Hepatic stellate cell (primary cell): ENCODE measurements around the gene ECE1.

Source experiments
- DNase-seq: peaks from one replicate; pipeline ENCODE4 v3.0.0; 2011; ENCODE audit warnings: low spot score

ECE1 gene

DNA sequence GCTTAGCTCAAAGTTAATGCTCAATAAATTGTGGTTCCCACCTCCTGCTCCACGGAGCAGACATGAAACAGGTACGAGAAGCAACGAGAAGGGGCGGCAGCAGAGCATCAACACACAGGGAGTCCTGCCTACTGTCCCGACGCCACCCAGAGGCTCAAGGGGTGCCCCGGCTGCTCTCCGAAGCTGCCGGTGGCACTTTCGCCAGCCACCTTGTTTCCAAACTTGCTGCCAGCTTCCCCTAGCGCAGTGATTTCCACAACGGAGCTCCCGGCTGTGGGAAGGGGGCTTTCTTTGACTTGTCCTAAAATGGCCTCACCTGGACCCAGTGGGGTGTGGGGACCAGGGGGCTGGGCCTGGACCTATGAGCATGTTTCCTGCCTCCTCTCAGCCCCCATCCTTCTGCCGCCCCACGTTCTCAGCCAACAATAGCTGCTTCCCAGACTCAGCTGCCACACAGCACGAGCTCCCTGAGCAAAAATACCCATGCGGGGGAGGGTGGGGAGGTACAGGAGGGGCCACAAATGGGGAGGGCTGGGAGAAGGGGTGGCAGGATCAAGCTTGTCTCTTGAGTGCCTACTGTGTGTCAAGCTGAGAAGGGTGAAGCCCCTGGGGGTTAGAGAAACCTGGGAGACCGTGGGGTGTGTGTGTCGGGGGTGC, 35.6 kb upstream of the ECE1 start:
- no peak for DNase-seq

- no peak for DNase-seq
Observed at GRCh38 chr1:21325231-21325718, 35.0 kb upstream of the ECE1 start.

DNA sequence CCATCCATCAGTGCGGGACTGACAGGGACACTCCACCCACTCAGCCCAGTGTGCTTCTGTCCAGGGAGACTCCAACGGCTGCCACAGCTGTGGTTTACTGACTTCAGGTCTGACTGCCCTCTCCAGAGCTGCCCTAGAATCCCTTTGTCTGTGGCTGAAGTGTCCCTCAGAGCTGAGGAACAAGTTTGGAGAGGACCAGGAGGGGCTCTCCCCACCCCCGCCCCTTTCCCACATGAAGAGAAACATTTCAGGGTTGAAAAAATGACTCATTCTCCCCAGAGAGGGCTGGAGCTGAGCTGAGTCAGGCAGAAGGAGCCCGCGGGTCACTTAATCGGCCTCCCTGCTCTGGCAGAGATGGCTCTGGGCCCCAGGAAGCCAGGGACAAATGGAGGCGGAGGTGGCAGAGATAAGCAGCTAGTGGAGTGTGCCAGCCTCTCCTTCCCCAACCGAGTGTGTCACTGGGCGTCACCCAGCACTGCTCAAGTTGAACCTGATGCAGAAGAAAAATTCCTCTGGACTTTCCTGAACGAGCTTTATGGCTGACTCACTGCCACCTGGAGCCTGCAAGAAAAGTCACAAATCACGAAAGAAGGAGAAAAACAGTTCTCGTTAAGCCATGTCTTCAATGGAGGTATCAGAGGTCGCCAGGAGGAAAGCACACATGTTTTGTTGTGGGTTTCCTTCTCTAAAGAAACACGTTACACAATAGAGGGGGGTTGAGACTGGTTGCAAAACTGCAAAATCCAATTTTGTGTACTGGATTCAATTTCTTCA, 34.3 kb upstream of the ECE1 start:
- peak; percentile 90 for DNase-seq

- DNase-seq = no peak
Observed at GRCh38 chr1:21323091-21323490, 32.8 kb upstream of the ECE1 start.

DNA sequence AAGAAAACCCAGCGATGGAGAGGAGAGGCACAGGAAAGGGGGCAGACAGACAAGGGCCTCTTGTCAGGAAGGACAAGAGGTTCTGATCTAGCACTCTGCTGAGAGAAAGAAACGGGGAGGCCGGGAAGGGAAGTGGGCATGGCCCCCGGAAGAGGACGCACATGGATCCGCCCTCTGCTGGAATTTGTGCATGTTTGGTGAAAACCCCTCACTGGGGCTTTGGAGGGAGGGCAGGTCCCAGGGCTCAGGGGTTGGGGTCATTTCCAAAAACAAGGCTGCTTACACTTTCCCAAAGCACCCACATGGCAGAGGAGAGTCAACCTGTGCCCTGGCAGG, 32.4 kb upstream of the ECE1 start:
- DNase-seq = no peak

GRCh38 chr1:21321963-21322680, 31.9 kb upstream of the ECE1 start:
- no peak for DNase-seq

GRCh38 chr1:21320410-21321108, 30.3 kb upstream of the ECE1 start:
- no peak for DNase-seq

- no peak for DNase-seq
Observed at GRCh38 chr1:21319447-21320407, 29.5 kb upstream of the ECE1 start.

- peak; percentile 85 for DNase-seq
Observed at GRCh38 chr1:21318714-21319159, 28.5 kb upstream of the ECE1 start.

GRCh38 chr1:21318057-21318713, 27.9 kb upstream of the ECE1 start:
- DNase-seq = no peak

- no peak for DNase-seq
Observed at GRCh38 chr1:21317690-21318043, 27.4 kb upstream of the ECE1 start.

DNA sequence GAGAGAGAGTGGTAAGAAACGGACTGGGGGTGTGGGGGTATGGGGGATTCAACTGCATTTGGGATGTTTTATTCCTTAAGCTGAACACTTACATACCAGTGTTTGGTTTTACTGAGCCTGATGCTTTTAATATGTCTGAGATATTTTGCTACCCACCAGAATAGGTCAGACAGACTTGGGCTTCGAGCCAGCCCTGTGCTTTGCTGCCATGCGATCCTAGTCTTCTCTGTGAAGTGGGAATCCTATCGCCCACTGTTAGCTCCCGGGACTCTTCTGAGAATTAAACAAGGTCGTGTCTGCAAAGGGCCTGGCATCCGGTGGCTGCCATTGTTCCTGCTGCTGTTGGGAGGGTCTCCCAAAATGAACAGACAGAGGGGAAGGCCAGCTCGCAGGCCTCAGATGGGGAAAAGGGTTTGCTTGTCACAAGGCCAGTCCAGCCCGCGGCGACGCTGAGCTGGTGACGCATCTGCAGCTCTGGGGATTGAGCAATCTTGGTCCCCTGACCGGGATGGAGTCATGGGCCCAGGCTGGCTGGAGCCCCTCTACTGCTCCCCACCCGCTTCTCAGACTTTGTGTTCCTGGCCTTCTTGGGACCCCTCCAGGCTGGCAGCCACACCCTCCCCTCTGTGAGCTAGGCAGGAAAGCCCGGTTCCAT, 26.9 kb upstream of the ECE1 start:
- peak; percentile 88 for DNase-seq

DNA sequence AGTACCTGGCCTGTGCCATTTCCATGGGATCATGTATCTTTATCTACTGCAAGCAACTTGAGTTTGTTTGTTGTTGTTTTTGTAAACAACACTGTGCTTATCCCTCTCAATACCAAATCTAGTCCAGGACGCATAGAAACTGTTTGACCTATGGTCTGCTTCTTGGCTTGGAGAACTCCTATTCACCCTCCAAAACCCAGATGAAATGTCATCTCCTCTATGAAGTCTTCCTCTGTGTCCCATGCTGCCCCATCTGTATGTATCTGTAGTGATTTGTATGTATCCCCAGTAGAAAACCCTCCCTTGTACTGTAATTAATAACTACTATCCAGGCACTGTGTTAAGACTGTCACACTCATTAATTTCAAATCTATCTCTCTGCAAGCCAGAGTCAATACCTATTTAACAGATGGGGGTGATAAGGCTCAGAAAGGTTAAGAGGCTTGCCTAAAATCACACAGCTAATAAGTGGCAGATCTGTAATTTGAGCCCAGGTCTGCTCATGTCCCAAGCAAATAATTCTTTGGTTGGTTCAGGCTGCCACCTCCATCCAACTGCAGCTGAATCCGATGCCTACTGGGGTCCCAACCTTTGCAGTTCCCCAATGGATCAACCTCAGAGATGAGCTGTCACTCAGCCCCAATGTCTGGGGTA, 24.6 kb upstream of the ECE1 start:
- no peak for DNase-seq

DNA sequence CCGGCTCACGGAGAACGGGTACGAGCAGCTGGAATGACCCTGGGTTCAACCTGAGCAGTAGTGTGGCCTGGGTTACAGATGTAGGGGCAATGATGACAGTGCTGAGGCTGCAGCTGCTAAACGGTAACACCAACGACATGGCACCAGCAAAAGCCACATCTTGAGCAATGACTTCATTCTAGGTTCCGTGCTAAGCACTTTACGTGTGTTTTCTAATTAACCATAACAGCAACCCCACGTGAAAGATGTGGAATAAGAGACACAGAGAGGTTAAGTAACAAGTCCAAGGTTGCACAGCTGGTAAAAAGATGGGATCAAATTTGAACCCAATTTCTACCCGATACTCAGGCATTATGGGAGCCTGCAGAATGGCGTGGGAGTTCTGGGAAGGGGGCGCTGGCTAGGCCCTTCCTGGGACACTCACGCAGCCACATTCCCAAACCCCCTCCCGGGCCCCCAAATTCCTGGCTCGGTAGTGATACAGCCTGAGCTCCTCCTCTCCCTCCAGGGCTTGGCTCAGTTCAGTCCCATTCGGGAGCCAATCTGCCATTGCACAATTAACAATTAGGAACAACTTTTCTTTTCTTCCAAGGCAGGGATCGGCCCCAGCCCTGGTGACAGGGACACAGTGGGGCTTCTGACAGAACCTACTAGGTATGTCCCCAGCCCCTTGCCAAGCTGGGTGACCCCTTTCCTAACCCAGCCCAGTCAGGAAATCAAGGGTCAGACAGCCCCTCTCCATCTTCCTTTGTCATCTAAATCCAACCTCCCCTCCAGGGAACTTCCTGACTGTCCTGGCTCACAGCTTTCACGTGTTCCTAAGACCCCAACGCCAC, 23.8 kb upstream of the ECE1 start:
- no peak for DNase-seq

DNA sequence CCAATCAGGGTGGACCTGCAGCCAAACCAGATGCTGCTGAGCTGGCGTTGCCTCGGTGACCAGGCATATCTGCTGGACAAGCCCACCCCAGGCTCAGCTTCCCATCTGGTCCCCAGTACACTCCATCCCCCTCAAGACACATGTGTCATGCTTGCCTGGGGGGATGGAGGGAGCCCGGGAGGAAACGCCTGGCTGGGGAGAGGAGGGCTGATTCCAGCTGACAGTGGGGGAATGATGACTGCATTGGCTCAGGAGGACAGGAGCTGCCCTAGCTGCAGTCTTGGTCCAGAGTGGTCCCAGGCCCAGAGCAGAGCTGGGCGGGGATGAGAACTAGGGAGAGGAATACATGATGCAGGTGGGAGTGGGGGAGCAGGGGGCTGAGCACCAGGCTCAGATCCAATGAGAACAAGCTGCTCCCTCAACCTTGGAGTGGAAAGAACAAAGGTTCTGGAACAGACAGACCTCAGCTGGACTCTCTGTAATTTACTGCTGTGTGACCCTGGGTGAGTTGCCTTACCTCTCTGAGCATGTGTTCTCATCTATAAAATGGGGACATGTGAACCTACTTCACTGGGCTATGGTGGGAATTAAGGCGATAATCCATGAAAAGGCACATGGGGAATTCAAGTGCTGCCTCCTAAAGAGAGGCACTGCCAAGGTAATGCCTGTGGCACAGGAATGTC, 23.1 kb upstream of the ECE1 start:
- peak; percentile 90 for DNase-seq

- DNase-seq = no peak
Observed at GRCh38 chr1:21312407-21312992, 22.2 kb upstream of the ECE1 start.

- no peak for DNase-seq
Observed at GRCh38 chr1:21311016-21311415, 20.8 kb upstream of the ECE1 start.
